GM21723 (cell line): ENCODE measurements around the gene SZT2.
"Not testable (repeated sequence)": the region's sequence is repeated elsewhere in the genome, so short reads cannot be mapped to it uniquely, and the experiment has no call there.

Source experiments
- ATAC-seq: cut with Tn5 transposase; IDR thresholded peaks from one replicate; pipeline ENCODE4 v1.9.1; 2021; ENCODE audit warnings: mild to moderate bottlenecking, moderate library complexity; ENCODE audit not compliant: unreplicated experiment

Gene SZT2

GRCh38 chr1:43386676-43387075 is 3.0 kb upstream of the SZT2 start:
- no peak for ATAC-seq

- no peak for ATAC-seq
These were observed 1.6 kb upstream of the SZT2 start for GRCh38 chr1:43387976-43388599.

GRCh38 chr1:43388613-43389012 is 1.1 kb upstream of the SZT2 start:
- ATAC-seq, result no peak

GRCh38 chr1:43392702-43393101 is 3.0 kb downstream of the SZT2 start:
- ATAC-seq, result no peak

- no peak for ATAC-seq
These were observed 5.8 kb downstream of the SZT2 start for GRCh38 chr1:43395523-43395922.

- no peak for ATAC-seq
These were observed 6.4 kb downstream of the SZT2 start for GRCh38 chr1:43396059-43396458.

- no peak for ATAC-seq
These were observed 8.5 kb downstream of the SZT2 start for GRCh38 chr1:43398227-43398626.

GRCh38 chr1:43400441-43400840 is 10.7 kb downstream of the SZT2 start:
- not testable (repeated sequence) for ATAC-seq

- ATAC-seq, result no peak
These were observed 12.6 kb downstream of the SZT2 start for GRCh38 chr1:43402089-43402865.

GRCh38 chr1:43404353-43404752 is 14.7 kb downstream of the SZT2 start:
- no peak for ATAC-seq

GRCh38 chr1:43405219-43405875 is 15.6 kb downstream of the SZT2 start:
- no peak for ATAC-seq

GRCh38 chr1:43405876-43406234 is 16.2 kb downstream of the SZT2 start:
- ATAC-seq, result no peak

- no peak for ATAC-seq
These were observed 20.9 kb downstream of the SZT2 start for GRCh38 chr1:43410571-43410970.

GRCh38 chr1:43413426-43413825 is 23.7 kb downstream of the SZT2 start:
- ATAC-seq, result not testable (repeated sequence)

GRCh38 chr1:43414634-43415223 is 25.0 kb downstream of the SZT2 start:
- ATAC-seq, result no peak

GRCh38 chr1:43415901-43416300 is 26.2 kb downstream of the SZT2 start:
- no peak for ATAC-seq

GRCh38 chr1:43418858-43419257 is 29.2 kb downstream of the SZT2 start:
- no peak for ATAC-seq

GRCh38 chr1:43419627-43420425 is 30.1 kb downstream of the SZT2 start:
- no peak for ATAC-seq

GRCh38 chr1:43420874-43421273 is 31.2 kb downstream of the SZT2 start:
- ATAC-seq, result no peak

GRCh38 chr1:43421396-43421795 is 31.7 kb downstream of the SZT2 start:
- no peak for ATAC-seq
